Stimulated activated CD4-positive, alpha-beta T cell treated with anti-CD3 and anti-CD28 coated beads, TNF-alpha, amount 100 ng/mL, for 48 hours (primary cell): ENCODE results near the gene PEAK3.

Source experiments
- DNase-seq, 3 donors: peaks; one replicate each; pipeline ENCODE4 v3.0.0-alpha.2; 2020; ENCODE audit warnings: low read depth in 3 of 3

Gene PEAK3

GRCh38 chr19:2239173-2239572, 42.8 kb downstream of the PEAK3 start:
- DNase-seq, result no peak

DNA sequence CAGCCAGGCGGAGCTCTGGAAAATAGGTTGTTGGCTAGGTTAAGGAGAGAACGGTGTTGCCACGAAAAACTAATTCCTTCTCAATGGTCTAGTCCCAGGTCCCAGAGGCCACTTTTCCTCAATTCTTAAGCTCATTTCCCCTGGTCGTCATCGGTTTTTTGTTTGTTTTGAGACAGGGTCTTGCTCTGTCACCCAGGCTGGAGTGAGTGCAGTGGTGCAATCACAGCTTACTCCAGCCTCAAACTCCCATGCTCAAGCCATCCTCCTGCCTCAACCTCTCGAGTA, 44.2 kb downstream of the PEAK3 start:
- no peak for DNase-seq

- no peak for DNase-seq
Measured at GRCh38 chr19:2237051-2237868, 44.7 kb downstream of the PEAK3 start.

- peak; percentile 94 to 98 (median 97) for DNase-seq
Measured at GRCh38 chr19:2236314-2237050, 45.5 kb downstream of the PEAK3 start, which contains the start of the genes PLEKHJ1 and SF3A2. Gene PLEKHJ1 (minus strand): TSS chr19:2236329. CDS start chr19:2236248, 81 bp downstream. Gene SF3A2 (plus strand): TSS chr19:2236824. CDS start chr19:2243419, 6,595 bp downstream.

DNA sequence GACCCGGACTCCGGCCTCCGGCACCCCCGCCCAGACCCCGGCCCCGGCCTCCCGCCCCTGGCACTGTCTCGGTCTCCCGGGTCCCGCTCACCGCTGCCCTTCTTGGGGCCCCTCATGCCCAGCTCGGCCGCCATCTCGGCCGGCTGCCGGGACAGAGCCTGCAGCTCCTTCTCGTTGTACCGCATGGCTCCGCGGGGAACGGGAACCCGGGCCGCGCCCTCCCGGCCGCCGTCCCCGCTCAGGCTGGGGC, 46.0 kb downstream of the PEAK3 start:
- DNase-seq, result no peak

DNA sequence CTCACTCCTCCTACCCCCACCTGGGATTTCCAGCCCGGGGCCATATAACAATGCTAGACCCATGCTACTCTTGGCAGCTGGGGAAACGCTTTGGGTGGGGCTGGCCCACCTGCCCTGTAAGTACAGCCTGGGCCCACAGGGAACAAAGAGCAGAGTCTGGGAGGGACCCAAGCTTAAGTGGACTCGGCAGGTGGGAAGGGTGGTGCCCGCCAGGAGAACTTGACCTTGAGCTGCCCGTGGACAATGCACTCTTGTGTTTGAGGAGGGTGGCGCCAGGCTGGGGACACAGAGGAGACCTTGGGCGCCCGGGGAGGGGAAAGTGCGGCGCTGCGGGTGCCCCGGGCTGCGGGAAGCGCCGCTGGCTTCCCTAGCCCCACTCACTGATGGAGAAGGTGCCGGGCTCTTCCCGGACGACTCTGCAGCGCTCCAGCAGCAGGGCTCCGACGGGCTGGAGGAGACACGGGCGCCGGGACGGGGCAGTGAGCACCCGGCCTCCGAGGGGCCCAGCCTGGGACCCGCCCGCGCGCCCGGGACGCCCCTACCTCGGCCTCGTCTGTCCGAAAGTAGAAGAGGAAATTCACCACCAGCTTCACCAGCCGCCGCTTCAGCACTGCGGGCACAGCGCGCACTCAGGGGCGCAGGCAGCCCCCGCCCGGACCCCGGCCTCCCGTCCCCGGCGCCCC, 46.5 kb downstream of the PEAK3 start:
- no peak for DNase-seq

GRCh38 chr19:2234996-2235380, 47.0 kb downstream of the PEAK3 start:
- no peak for DNase-seq

- DNase-seq, result no peak
Measured at GRCh38 chr19:2233601-2234280, 48.2 kb downstream of the PEAK3 start.

- DNase-seq, result no peak
Measured at GRCh38 chr19:2232286-2233151, 49.5 kb downstream of the PEAK3 start.

GRCh38 chr19:2231621-2232221, 50.3 kb downstream of the PEAK3 start:
- DNase-seq, result no peak

- DNase-seq, result no peak
Measured at GRCh38 chr19:2230807-2231533, 51.0 kb downstream of the PEAK3 start.

GRCh38 chr19:2230033-2230531, 51.9 kb downstream of the PEAK3 start:
- DNase-seq, result no peak

DNA sequence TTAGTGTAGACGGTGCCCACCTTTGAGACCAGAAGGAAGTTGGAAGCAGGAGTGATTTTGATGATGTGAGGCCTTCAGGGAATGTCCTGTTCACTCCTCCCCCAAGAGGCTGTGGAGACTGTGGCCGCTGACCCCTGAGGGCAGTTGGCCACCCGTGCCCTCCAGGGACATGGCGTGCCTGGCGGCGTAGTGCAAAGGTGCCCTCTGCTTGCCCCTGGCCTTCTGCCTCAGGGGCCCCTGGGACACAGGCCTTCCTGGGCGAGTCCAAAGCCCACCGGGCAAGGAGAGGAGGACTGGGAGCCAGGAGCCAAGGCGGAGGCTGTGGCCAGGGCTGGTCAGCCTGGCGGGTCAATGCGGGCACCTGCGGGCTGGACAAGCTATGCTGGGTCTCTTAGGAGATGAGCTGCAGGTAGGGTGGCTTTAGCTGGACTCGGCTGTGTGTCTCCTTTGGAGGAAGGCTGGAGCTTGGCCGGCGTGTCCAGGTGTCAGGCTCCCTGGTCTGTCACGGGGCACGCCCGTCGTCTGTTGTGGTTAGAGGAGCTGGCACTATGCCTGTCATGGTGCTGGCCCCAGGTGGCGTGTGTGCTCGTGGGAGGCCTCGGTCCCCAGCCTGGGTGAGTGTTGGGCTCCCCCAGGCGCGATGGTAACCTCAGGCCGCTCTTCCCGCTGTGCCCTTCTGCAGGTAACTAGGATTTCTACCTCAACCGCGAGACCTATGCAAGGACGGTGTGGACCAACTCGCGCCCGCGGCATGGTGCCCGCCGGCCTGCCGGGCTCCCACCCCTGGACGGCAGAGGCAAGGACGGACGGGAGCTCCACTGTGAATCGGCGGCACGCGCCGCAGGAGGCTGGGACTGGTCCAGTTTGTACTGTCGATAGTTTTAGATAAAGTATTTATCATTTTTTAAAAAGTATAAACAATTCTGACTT, 52.6 kb downstream of the PEAK3 start:
- no peak for DNase-seq

GRCh38 chr19:2228157-2229030, 53.6 kb downstream of the PEAK3 start:
- DNase-seq, result no peak

DNA sequence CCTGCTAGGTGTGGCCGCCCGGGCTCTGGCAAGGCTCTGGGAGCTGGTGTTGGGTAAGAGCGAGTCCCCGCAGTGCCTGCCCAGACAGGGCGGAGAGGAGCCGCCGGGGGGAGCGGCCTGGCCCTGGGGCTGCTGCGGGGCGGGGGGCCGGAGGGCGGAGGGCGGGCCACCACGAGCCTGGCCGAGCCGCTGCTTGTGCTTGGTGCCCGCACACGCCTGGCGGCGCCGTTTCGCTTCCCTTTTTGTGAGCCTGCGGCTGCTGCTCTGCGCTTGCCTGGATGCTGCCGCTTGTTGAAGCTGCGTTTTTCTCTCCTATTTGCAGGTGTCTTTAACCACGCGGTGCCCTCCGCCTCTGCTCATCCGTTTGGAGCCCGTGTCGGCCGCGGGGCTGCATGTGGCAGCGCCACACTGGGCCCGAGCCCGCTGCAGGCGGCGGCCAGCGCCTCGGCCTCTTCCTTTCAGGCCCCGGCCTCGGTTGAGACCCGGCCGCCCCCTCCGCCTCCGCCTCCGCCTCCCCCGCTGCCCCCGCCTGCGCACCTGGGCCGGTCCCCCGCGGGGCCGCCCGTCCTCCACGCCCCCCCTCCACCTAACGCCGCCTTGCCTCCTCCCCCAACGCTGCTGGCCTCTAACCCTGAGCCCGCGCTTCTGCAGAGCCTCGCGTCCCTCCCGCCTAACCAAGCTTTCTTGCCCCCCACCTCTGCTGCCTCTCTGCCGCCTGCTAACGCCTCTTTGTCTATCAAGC, 54.4 kb downstream of the PEAK3 start:
- DNase-seq, result no peak

- no peak for DNase-seq
Measured at GRCh38 chr19:2226840-2227360, 55.1 kb downstream of the PEAK3 start.
